ENCODE data around the gene CIAO3. TPM values are rescaled to one million over a fixed set of nuclear protein-coding genes. Genes with fewer than 3 reads are reported as not detected.

Gene CIAO3
- total RNA-seq, 1 experiment from 2014 or later, result 50.9 TPM

DNA sequence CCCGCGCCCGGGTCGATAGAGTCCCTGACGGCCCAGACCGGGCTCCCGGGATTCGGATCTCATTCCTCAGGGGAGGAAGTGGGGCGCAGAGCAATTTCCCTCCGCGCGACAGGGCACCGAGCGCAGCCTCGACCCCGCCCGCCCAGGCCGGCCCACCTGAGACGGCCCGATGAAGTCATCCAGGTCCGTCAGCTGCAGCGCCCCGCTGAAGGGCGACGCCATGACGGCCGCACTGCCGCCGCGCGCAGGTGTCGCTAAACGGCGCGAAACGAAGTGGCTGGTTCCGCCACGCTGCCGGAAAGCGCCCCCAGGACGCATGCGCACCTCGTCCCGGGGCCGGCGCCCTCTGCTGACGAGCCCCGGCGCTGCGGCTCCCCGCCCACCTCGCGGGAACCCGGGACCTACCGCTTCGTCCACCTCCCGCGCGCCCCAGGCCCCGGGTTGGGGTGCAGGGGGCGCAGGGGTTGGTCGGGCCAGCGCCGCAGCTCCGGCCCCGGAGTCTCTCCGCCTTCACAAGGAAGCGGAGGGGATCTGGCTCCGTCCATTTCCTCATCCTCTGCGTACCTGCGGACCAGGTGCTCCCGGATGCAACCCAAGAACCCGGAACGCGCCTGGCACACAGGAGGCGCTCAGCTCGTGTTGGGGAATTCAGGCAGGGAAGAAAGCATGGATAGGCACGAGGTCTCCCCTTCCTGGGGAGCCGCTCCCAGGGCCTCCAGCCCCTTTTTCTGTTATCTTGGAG, at the start of gene CIAO3 (continued):
- TF ChIP-seq, protein P1, sequence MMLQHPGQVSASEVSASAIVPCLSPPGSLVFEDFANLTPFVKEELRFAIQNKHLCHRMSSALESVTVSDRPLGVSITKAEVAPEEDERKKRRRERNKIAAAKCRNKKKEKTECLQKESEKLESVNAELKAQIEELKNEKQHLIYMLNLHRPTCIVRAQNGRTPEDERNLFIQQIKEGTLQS (CRISPR knock-in tag; conservative IDR thresholded peaks at IDR 0.05), result peak; percentile 67; the same call in 1 of the 2 replicates
- TF ChIP-seq, protein P2, sequence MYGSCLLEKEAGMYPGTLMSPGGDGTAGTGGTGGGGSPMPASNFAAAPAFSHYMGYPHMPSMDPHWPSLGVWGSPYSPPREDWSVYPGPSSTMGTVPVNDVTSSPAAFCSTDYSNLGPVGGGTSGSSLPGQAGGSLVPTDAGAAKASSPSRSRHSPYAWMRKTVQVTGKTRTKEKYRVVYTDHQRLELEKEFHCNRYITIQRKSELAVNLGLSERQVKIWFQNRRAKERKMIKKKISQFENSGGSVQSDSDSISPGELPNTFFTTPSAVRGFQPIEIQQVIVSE (CRISPR knock-in tag; IDR thresholded peaks at IDR 0.05; ENCODE audit: borderline replicate concordance), result no peak

DNA sequence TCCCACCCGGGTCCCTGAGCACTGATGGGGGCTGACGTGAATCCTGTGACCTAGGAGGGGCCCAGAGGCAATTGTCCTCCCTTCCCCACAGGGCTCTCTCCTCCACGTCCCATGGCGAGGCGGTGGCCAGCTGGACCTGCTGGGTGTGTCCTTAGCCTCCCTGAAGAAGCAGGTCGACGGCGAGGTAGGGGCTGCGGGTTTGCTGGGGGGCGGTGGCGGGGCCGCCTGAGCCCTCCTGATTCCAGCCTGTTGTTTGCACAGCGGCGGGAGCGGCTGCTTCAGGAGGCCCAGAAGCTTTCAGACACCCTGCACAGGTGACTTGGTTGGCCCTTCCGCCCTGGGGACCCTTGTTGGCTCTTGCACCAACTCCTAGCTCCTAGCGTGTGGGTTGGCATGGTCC, 49.3 kb upstream of the CIAO3 start:
- DNase-seq (ENCODE audit: low spot score) (no peak), ATAC-seq (no peak)
- no peak for TF ChIP-seq CREM (CRISPR knock-in tag; IDR thresholded peaks at IDR 0.05)
- no peak for TF ChIP-seq JAZF1 (CRISPR knock-in tag; IDR thresholded peaks at IDR 0.05)
- TF ChIP-seq NR3C1 (CRISPR knock-in tag; conservative IDR thresholded peaks at IDR 0.05; ENCODE audit: low read depth), result no peak
- no peak for TF ChIP-seq TEAD4 (CRISPR knock-in tag; IDR thresholded peaks at IDR 0.05)
- TF ChIP-seq, protein P3, sequence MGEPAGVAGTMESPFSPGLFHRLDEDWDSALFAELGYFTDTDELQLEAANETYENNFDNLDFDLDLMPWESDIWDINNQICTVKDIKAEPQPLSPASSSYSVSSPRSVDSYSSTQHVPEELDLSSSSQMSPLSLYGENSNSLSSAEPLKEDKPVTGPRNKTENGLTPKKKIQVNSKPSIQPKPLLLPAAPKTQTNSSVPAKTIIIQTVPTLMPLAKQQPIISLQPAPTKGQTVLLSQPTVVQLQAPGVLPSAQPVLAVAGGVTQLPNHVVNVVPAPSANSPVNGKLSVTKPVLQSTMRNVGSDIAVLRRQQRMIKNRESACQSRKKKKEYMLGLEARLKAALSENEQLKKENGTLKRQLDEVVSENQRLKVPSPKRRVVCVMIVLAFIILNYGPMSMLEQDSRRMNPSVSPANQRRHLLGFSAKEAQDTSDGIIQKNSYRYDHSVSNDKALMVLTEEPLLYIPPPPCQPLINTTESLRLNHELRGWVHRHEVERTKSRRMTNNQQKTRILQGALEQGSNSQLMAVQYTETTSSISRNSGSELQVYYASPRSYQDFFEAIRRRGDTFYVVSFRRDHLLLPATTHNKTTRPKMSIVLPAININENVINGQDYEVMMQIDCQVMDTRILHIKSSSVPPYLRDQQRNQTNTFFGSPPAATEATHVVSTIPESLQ (CRISPR knock-in tag; IDR thresholded peaks at IDR 0.05), result no peak
- TF ChIP-seq, protein P2 (CRISPR knock-in tag; IDR thresholded peaks at IDR 0.05; ENCODE audit: borderline replicate concordance), result no peak
- TF ChIP-seq ESRRA (CRISPR knock-in tag; IDR thresholded peaks at IDR 0.05; ENCODE audit: borderline replicate concordance), result no peak
- TF ChIP-seq FOXP1 (CRISPR knock-in tag; IDR thresholded peaks at IDR 0.05; ENCODE audit: borderline replicate concordance), result no peak
- TF ChIP-seq, protein P1 (CRISPR knock-in tag; conservative IDR thresholded peaks at IDR 0.05), result no peak
- no peak for TF ChIP-seq NR1H2 (CRISPR knock-in tag; IDR thresholded peaks at IDR 0.05)
- no peak for TF ChIP-seq SMAD3 (CRISPR knock-in tag; IDR thresholded peaks at IDR 0.05; ENCODE audit: borderline replicate concordance)
- TF ChIP-seq, protein P4, sequence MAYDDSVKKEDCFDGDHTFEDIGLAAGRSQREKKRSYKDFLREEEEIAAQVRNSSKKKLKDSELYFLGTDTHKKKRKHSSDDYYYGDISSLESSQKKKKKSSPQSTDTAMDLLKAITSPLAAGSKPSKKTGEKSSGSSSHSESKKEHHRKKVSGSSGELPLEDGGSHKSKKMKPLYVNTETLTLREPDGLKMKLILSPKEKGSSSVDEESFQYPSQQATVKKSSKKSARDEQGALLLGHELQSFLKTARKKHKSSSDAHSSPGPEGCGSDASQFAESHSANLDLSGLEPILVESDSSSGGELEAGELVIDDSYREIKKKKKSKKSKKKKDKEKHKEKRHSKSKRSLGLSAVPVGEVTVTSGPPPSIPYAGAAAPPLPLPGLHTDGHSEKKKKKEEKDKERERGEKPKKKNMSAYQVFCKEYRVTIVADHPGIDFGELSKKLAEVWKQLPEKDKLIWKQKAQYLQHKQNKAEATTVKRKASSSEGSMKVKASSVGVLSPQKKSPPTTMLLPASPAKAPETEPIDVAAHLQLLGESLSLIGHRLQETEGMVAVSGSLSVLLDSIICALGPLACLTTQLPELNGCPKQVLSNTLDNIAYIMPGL (CRISPR knock-in tag; IDR thresholded peaks at IDR 0.05), result no peak
- Mint-ChIP-seq H3K4me1 (no peaks in the 10 kb centered on the region), H3K27me3 (ENCODE audit: low read depth) (no peaks in the 10 kb centered on the region), H3K36me3 (peaks cover 11% of the 10 kb centered on the region), H3K4me3 (peak overlapping the region; percentile 73), H3K9me3 (no peaks in the 10 kb centered on the region), H3K27ac (no peak overlapping the region)
- ChIA-PET CTCF (no interaction called here), POLR2A (interaction anchor here (2.7 kb wide), 1 partner anchor 11 kb away, joined by 12 read pairs; the partner anchor contains the start of gene GNG13)

DNA sequence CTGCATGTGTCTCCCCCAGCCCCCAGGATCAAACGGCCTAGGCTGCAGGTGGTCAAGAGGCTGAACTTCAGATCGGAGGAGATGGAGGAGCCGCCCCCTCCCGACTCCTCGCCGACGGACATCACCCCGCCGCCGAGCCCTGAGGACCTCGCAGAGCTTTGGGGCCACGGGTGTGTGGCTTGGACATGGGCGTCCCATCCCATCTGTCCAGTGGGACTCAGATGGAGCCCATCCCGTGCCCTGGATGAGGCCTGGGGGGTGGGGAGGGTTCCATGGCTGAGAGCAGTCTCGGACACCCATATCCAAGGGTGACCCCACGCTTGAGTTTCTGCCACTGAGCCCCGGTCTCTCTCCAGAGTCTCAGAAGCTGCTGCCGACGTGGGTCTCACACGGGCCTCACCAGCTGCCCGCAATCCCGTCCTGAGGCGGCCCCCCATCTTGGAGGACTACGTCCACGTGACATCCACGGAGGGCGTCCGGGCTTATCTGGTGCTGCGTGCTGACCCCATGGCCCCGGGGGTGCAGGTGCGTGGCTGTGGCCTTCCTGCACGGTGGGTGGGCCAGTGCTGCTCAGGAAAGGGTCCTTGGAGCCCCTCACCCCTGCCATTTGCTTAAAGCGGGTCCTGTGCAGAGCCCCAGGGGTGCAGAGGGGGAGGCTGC, 48.5 kb upstream of the CIAO3 start:
- CTCF ChIA-PET, result interaction anchor here (1.3 to 3.0 kb wide), 8 partner anchors 11 to 268 kb away, joined by 4 to 22 read pairs (median 10); partner anchors contain the start of genes ANTKMT, CIAO3, GNG13 and METRN
- Mint-ChIP-seq H3K4me1 (no peaks in the 10 kb centered on the region), H3K36me3 (peaks cover 11% of the 10 kb centered on the region), H3K4me3 (peak overlapping the region; percentile 73), H3K27ac (no peak overlapping the region), H3K9me3 (no peaks in the 10 kb centered on the region), H3K27me3 (ENCODE audit: low read depth) (no peaks in the 10 kb centered on the region)
- TF ChIP-seq, protein P5, sequence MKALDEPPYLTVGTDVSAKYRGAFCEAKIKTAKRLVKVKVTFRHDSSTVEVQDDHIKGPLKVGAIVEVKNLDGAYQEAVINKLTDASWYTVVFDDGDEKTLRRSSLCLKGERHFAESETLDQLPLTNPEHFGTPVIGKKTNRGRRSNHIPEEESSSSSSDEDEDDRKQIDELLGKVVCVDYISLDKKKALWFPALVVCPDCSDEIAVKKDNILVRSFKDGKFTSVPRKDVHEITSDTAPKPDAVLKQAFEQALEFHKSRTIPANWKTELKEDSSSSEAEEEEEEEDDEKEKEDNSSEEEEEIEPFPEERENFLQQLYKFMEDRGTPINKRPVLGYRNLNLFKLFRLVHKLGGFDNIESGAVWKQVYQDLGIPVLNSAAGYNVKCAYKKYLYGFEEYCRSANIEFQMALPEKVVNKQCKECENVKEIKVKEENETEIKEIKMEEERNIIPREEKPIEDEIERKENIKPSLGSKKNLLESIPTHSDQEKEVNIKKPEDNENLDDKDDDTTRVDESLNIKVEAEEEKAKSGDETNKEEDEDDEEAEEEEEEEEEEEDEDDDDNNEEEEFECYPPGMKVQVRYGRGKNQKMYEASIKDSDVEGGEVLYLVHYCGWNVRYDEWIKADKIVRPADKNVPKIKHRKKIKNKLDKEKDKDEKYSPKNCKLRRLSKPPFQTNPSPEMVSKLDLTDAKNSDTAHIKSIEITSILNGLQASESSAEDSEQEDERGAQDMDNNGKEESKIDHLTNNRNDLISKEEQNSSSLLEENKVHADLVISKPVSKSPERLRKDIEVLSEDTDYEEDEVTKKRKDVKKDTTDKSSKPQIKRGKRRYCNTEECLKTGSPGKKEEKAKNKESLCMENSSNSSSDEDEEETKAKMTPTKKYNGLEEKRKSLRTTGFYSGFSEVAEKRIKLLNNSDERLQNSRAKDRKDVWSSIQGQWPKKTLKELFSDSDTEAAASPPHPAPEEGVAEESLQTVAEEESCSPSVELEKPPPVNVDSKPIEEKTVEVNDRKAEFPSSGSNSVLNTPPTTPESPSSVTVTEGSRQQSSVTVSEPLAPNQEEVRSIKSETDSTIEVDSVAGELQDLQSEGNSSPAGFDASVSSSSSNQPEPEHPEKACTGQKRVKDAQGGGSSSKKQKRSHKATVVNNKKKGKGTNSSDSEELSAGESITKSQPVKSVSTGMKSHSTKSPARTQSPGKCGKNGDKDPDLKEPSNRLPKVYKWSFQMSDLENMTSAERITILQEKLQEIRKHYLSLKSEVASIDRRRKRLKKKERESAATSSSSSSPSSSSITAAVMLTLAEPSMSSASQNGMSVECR (CRISPR knock-in tag; IDR thresholded peaks at IDR 0.05; ENCODE audit: borderline replicate concordance), result no peak
- TF ChIP-seq NR2C2 (CRISPR knock-in tag; IDR thresholded peaks at IDR 0.05) (no peak), ATF1 (CRISPR knock-in tag; IDR thresholded peaks at IDR 0.05) (no peak), ZNF396 (CRISPR knock-in tag; IDR thresholded peaks at IDR 0.05; ENCODE audit: borderline replicate concordance) (no peak), RELA (CRISPR knock-in tag; IDR thresholded peaks at IDR 0.05; ENCODE audit: borderline replicate concordance) (no peak), ZBTB21 (CRISPR knock-in tag; IDR thresholded peaks at IDR 0.05; ENCODE audit: borderline replicate concordance) (no peak)
- TF ChIP-seq, protein P6, sequence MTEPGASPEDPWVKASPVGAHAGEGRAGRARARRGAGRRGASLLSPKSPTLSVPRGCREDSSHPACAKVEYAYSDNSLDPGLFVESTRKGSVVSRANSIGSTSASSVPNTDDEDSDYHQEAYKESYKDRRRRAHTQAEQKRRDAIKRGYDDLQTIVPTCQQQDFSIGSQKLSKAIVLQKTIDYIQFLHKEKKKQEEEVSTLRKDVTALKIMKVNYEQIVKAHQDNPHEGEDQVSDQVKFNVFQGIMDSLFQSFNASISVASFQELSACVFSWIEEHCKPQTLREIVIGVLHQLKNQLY (CRISPR knock-in tag; IDR thresholded peaks at IDR 0.05), result no peak
- DNase-seq (ENCODE audit: low spot score), result no peak
- POLR2A ChIA-PET, result interaction anchor here (0.9 to 2.7 kb wide), 3 partner anchors 12 to 60 kb away, joined by 3 to 12 read pairs (median 3); partner anchors contain the start of gene GNG13
- no peak for ATAC-seq
